HCT116 (cell line): Measurements from ENCODE around the gene PRKCZ.

Source experiments
- ATF3 ChIP-seq: IDR thresholded peaks from 2 replicates; pipeline ENCODE4 v1.6.1; 2012
- CTCF ChIP-seq, 3 experiments: fragments of 200-600 bp in 1 of 3; sonication (generic) in 1 of 3; IDR thresholded peaks in 2 of 3; conservative IDR thresholded peaks in 1 of 3; 2 replicates each; pipeline ENCODE4 v1.5.1; 2012 to 2017; ENCODE audit warnings: low read depth in 2 of 3, low read length in 2 of 3, antibody characterized with exemption in 1 of 3, borderline replicate concordance in 1 of 3, control low read depth in 1 of 3, mild to moderate bottlenecking in 1 of 3, mixed read lengths in 1 of 3, mixed run types in 1 of 3, moderate library complexity in 1 of 3; ENCODE audit not compliant: insufficient read depth in 1 of 3
- EGR1 ChIP-seq: IDR thresholded peaks from 2 replicates; pipeline ENCODE4 v1.6.1; 2012; ENCODE audit warnings: low read depth
- POLR2A ChIP-seq: IDR thresholded peaks from 2 replicates; pipeline ENCODE4 v1.7.0; 2011; ENCODE audit warnings: borderline replicate concordance; ENCODE audit not compliant: insufficient read depth, insufficient read length; ENCODE audit errors: extremely low read depth
- POLR2AphosphoS5 ChIP-seq: IDR thresholded peaks from 2 replicates; pipeline ENCODE4 v1.6.1; 2011; ENCODE audit warnings: mild to moderate bottlenecking, low read depth, low read length, moderate library complexity
- SRF ChIP-seq: IDR thresholded peaks from 2 replicates; pipeline ENCODE4 v1.6.1; 2012; ENCODE audit warnings: low read depth
- YY1 ChIP-seq: IDR thresholded peaks from 2 replicates; pipeline ENCODE4 v1.6.1; 2011; ENCODE audit warnings: low read length, low read depth, moderate library complexity, mild to moderate bottlenecking; ENCODE audit not compliant: insufficient replicate concordance; ENCODE audit errors: extremely low read depth
- TF ChIP-seq, protein P1 (sequence below): IDR thresholded peaks from 2 replicates; pipeline ENCODE4 v1.6.1; 2012; ENCODE audit warnings: low read depth

DNA sequence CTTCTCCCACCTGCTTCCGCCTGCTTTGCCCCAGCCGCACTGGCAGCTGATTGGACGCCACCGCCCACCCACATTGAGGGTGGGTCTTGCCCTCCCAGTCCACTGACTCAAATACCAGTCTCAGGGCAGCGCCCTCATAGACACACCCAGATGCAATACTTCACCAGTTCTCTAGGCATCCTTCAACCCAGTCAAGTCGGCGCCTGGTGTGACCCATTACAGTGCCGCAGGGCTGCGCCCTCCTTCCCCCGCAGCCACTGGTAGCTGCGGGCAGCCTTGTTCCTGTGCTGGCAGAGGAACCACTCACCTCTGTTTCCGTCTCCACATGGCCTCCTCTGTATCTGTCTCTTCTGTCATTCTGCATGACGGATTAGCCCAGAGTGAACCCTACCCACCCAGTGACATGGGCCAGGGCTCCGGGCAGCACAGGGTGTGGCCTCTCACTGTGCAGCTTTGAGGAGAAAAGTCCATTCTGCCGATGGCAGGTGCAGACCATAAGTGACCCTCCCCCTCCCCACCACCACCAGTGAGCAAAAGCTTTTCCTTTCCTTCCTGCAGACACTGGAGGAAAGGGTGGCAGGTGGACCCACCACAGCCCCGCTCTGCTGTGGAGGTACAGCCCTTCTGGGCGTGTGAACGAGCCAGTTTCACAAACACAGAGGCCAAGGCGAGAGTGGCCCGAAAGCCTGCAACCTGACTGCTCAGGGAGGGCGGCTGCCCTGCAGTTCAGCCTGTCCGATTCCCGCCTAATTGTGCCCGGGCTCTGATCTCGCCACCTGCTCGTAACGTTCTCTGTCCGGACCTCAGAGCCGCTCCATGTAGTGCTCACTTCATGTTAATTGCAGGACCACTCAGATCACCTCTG lies 87.3 kb downstream of the PRKCZ start:
- TF ChIP-seq CTCF (IDR thresholded peaks at IDR 0.05 in 2 of 3, conservative IDR thresholded peaks at IDR 0.05 in 1 of 3; ENCODE audit: borderline replicate concordance in 1 of 3, insufficient read depth in 1 of 3, low read depth in 2 of 3, low read length in 2 of 3) (no peak), POLR2A (no peak), ATF3 (no peak), POLR2AphosphoS5 (no peak), YY1 (no peak), SRF (no peak), EGR1 (no peak)
- TF ChIP-seq, protein P1, sequence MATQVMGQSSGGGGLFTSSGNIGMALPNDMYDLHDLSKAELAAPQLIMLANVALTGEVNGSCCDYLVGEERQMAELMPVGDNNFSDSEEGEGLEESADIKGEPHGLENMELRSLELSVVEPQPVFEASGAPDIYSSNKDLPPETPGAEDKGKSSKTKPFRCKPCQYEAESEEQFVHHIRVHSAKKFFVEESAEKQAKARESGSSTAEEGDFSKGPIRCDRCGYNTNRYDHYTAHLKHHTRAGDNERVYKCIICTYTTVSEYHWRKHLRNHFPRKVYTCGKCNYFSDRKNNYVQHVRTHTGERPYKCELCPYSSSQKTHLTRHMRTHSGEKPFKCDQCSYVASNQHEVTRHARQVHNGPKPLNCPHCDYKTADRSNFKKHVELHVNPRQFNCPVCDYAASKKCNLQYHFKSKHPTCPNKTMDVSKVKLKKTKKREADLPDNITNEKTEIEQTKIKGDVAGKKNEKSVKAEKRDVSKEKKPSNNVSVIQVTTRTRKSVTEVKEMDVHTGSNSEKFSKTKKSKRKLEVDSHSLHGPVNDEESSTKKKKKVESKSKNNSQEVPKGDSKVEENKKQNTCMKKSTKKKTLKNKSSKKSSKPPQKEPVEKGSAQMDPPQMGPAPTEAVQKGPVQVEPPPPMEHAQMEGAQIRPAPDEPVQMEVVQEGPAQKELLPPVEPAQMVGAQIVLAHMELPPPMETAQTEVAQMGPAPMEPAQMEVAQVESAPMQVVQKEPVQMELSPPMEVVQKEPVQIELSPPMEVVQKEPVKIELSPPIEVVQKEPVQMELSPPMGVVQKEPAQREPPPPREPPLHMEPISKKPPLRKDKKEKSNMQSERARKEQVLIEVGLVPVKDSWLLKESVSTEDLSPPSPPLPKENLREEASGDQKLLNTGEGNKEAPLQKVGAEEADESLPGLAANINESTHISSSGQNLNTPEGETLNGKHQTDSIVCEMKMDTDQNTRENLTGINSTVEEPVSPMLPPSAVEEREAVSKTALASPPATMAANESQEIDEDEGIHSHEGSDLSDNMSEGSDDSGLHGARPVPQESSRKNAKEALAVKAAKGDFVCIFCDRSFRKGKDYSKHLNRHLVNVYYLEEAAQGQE: no peak
